ENCODE data around the gene AOX1.

Gene AOX1

GRCh38 chr2:200590090-200590489 lies 4.3 kb downstream of the AOX1 start:
- no peak for DNase-seq (ENCODE audit: low read depth, low spot score)
- no peak overlapping the region for H3K4me3 ChIP-seq (ENCODE audit: low read depth, low read length)
- no peak for TF ChIP-seq CTCF (IDR thresholded peaks at IDR 0.05; ENCODE audit: low read depth, low read length)
- in situ Hi-C loops (cut with HindIII; ENCODE audit: low sequenced_read_pairs), result no loop called here

- in situ Hi-C loops (cut with HindIII; ENCODE audit: low sequenced_read_pairs), result no loop called here
- H3K4me3 ChIP-seq (ENCODE audit: low read depth, low read length), result no peak overlapping the region
- no peak for DNase-seq (ENCODE audit: low read depth, low spot score)
- TF ChIP-seq CTCF (IDR thresholded peaks at IDR 0.05; ENCODE audit: low read depth, low read length), result no peak
These were observed 5.5 kb downstream of the AOX1 start for GRCh38 chr2:200591308-200591707.

GRCh38 chr2:200592406-200593075 lies 6.7 kb downstream of the AOX1 start:
- in situ Hi-C loops (cut with HindIII; ENCODE audit: low sequenced_read_pairs), result no loop called here
- peak; percentile 44 for DNase-seq (ENCODE audit: low read depth, low spot score)
- TF ChIP-seq CTCF (IDR thresholded peaks at IDR 0.05; ENCODE audit: low read depth, low read length), result no peak
- H3K4me3 ChIP-seq (ENCODE audit: low read depth, low read length), result no peak overlapping the region

- TF ChIP-seq CTCF (IDR thresholded peaks at IDR 0.05; ENCODE audit: low read depth, low read length), result no peak
- DNase-seq (ENCODE audit: low read depth, low spot score), result no peak
- in situ Hi-C loops (cut with HindIII; ENCODE audit: low sequenced_read_pairs), result no loop called here
- no peak overlapping the region for H3K4me3 ChIP-seq (ENCODE audit: low read depth, low read length)
These were observed 8.1 kb downstream of the AOX1 start for GRCh38 chr2:200593905-200594304.

- in situ Hi-C loops (cut with HindIII; ENCODE audit: low sequenced_read_pairs), result no loop called here
- TF ChIP-seq CTCF (IDR thresholded peaks at IDR 0.05; ENCODE audit: low read depth, low read length), result no peak
- DNase-seq (ENCODE audit: low read depth, low spot score), result no peak
- no peak overlapping the region for H3K4me3 ChIP-seq (ENCODE audit: low read depth, low read length)
These were observed 10.1 kb downstream of the AOX1 start for GRCh38 chr2:200595913-200596312.

GRCh38 chr2:200596774-200597570 lies 11.2 kb downstream of the AOX1 start:
- H3K4me3 ChIP-seq (ENCODE audit: low read depth, low read length), result no peak overlapping the region
- in situ Hi-C loops (cut with HindIII; ENCODE audit: low sequenced_read_pairs), result no loop called here
- no peak for TF ChIP-seq CTCF (IDR thresholded peaks at IDR 0.05; ENCODE audit: low read depth, low read length)
- DNase-seq (ENCODE audit: low read depth, low spot score), result no peak

All from astrocyte of the spinal cord (primary cell).